ENCODE results near the gene CKAP2L. TPM values are rescaled to one million over a fixed set of nuclear protein-coding genes. Genes with fewer than 3 reads are reported as not detected.
"Not testable (repeated sequence)": the region's sequence is repeated elsewhere in the genome, so short reads cannot be mapped to it uniquely, and the experiment has no call there.

The CKAP2L gene
- total RNA-seq, 2 experiments from 2014 or later = 63.3 to 66.3 TPM

DNA sequence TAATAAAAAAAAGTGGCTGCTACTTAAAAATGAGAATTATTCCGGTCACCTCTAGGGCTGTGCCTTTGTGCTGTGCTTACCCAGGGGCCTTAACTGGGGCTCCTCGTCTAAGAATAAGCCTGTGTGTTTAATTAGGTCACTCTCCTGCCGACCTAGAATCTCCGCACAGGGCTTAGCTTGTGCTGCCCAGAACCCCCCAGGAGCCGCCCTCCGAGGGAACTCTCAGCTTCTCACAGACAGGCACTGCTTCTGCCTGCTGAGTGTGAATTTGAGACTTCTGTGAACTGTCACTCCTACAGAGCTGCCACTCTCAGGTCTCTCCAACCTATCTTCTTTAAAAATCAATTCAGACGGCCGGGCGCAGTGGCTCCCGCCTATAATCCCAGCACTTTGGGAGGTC lies 55.4 kb downstream of the CKAP2L start:
- Mint-ChIP-seq H3K36me3 (ENCODE audit: low read depth) (peaks cover 9% of the 10 kb centered on the region), H3K4me3 (no peak overlapping the region), H3K4me1 (peaks cover 69% of the 10 kb centered on the region), H3K27ac (peak overlapping the region; percentile 37), H3K9me3 (peaks cover 3% of the 10 kb centered on the region), H3K27me3 (peaks cover 3% of the 10 kb centered on the region)
- POLR2A ChIA-PET = interaction anchor here (1.4 to 6.6 kb wide), 3 partner anchors 16 to 63 kb away, joined by 6 to 50 read pairs (median 21); partner anchors contain the start of gene SLC20A1
- CTCF ChIA-PET = interaction anchor here (0.6 to 5.4 kb wide), 6 partner anchors 16 to 109 kb away, joined by 3 to 70 read pairs (median 8); no protein-coding TSS in a partner anchor
- DNase-seq = no peak

DNA sequence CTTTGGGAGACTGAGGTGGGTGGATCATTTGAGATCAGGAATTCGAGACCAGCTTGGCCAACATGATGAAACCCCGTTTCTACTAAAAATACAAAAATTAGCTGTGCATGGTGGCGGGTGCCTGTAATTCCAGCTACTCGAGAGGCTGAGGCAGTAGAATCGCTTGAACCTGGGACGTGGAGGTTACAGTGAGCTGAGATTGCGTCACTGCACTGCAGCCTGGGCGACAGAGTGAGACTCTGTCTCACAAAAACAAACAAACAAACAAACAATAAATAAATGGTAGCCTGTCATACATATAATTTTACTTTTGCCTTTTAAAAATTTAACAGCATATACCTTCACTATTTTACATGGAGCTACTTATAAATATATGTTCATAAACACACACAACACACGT lies 57.5 kb downstream of the CKAP2L start:
- not testable (repeated sequence) for H3K4me3 Mint-ChIP-seq; H3K27me3 Mint-ChIP-seq; H3K36me3 Mint-ChIP-seq (ENCODE audit: low read depth); H3K9me3 Mint-ChIP-seq
- ChIA-PET CTCF (interaction anchor here (1.3 to 5.4 kb wide), 8 partner anchors 16 to 107 kb away, joined by 3 to 70 read pairs (median 9); no protein-coding TSS in a partner anchor), POLR2A (interaction anchor here (0.8 to 6.6 kb wide), 13 partner anchors 15 to 226 kb away, joined by 3 to 50 read pairs (median 7); partner anchors contain the start of genes CKAP2L and SLC20A1)
- H3K4me1 Mint-ChIP-seq = peaks cover 64% of the 10 kb centered on the region
- peak; percentile 14 for DNase-seq
- peak overlapping the region; percentile 52 for H3K27ac Mint-ChIP-seq

DNA sequence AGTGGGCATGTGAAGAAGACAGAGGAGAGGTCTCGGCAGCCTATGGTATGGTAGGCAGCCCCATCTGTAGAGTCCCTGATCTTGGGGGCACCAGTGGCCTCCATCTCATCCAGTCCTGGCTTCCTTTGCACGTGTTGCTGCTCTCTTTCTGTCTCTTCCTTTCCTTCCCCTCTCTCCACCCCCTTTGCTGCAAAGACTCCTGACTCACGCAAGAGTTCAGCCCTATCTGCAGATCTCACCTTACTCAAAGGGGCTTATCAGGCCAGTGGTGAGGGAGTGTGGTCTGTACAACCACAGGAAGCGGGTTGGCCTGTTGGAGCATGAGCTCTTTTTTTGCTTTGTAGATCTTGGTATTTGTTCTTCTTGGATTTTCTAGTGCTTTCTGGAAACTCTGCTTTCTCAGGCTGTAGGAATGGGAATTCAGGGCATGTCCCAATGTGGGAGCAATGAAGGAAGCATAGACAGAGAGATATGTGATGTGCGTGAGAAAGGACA lies 58.2 kb downstream of the CKAP2L start:
- Mint-ChIP-seq H3K36me3 (ENCODE audit: low read depth) (peaks cover 9% of the 10 kb centered on the region), H3K9me3 (peaks cover 3% of the 10 kb centered on the region), H3K4me3 (peak overlapping the region; percentile 55), H3K27ac (peak overlapping the region; percentile 82), H3K4me1 (peaks cover 64% of the 10 kb centered on the region), H3K27me3 (peaks cover 3% of the 10 kb centered on the region)
- ChIA-PET POLR2A (interaction anchor here (0.8 to 6.6 kb wide), 16 partner anchors 14 to 470 kb away, joined by 3 to 50 read pairs (median 6); partner anchors contain the start of genes CKAP2L and SLC20A1), CTCF (interaction anchor here (1.3 to 5.4 kb wide), 7 partner anchors 15 to 106 kb away, joined by 4 to 70 read pairs (median 12); no protein-coding TSS in a partner anchor)
- peak; percentile 93 for DNase-seq

DNA sequence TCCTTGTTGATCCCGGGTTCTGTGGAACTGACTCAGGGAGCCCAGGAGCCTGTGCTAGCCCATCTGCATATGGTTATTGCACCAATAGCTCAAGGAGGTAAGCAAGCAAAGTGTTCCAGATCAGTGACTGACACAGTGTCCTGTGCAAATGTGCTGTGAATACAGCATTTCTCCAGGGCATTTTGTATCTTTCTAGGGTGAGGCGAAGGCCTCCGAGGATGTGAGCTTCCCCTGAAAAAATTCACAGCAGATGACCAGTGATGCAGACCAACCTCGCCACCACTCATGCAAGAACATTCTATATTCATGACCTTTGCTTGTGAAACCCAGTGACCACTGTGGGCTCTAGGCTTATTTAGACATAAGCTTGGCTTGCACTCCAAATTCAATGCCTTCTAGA lies 58.8 kb downstream of the CKAP2L start:
- POLR2A ChIA-PET = interaction anchor here (0.9 to 6.6 kb wide), 11 partner anchors 13 to 470 kb away, joined by 3 to 50 read pairs (median 8); partner anchors contain the start of gene SLC20A1
- peaks cover 9% of the 10 kb centered on the region for H3K36me3 Mint-ChIP-seq (ENCODE audit: low read depth)
- peaks cover 62% of the 10 kb centered on the region for H3K4me1 Mint-ChIP-seq
- no peaks in the 10 kb centered on the region for H3K27me3 Mint-ChIP-seq
- H3K9me3 Mint-ChIP-seq = peaks cover 3% of the 10 kb centered on the region
- H3K27ac Mint-ChIP-seq = peak overlapping the region; percentile 82
- H3K4me3 Mint-ChIP-seq = no peak overlapping the region
- CTCF ChIA-PET = interaction anchor here (1.3 to 5.4 kb wide), 5 partner anchors 14 to 80 kb away, joined by 6 to 70 read pairs (median 35); no protein-coding TSS in a partner anchor
- peak; percentile 15 for DNase-seq

DNA sequence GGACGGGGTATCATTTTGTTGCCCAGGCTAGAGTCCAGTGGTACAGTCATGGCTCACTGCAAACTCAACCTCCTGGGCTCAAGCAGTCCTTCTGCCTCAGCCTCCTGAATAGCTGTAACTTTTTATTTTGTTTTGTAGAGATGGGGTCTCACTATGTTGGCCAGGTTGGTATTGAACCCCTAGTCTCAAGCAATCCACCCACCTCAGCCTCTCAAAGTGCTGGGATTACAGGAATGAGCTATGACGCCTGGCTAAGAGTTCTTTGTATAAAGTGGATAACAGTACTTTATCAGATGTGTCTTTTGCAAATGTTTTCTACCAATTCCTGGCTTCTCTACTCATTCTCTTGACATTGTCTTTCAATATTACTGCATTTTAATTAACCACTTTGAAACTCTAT lies 60.7 kb downstream of the CKAP2L start:
- H3K27me3 Mint-ChIP-seq = peaks cover 3% of the 10 kb centered on the region
- DNase-seq = no peak
- no peak overlapping the region for H3K27ac Mint-ChIP-seq
- H3K4me1 Mint-ChIP-seq = peaks cover 50% of the 10 kb centered on the region
- H3K9me3 Mint-ChIP-seq = peaks cover 3% of the 10 kb centered on the region
- H3K4me3 Mint-ChIP-seq = no peak overlapping the region
- peaks cover 9% of the 10 kb centered on the region for H3K36me3 Mint-ChIP-seq (ENCODE audit: low read depth)
- POLR2A ChIA-PET = interaction anchor here (1.5 to 6.6 kb wide), 2 partner anchors 12 to 58 kb away, joined by 5 to 50 read pairs; partner anchors contain the start of gene SLC20A1
- CTCF ChIA-PET = interaction anchor here (1.2 to 2.5 kb wide), 2 partner anchors 11 to 12 kb away, joined by 3 to 7 read pairs; no protein-coding TSS in a partner anchor

DNA sequence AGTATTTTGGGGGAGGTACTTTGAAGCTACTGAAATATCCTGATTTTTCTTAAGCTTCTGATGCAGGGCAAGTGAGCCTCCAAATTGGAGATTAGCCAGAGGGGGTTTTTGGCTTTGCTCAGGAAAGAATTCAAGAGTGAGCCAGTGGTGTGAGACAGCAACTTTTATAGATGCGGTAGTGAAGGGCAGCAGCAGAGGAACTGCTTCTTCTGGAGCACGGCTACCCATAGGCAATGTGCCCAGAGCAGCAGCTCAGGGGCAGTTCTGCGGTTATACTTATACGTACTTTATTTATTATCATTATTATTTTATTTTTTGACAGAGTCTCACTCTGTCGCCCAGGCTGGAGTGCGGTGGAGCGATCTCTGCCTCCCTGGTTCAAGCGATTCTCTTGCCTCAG lies 63.4 kb downstream of the CKAP2L start:
- no peak overlapping the region for H3K27ac Mint-ChIP-seq
- DNase-seq = no peak
- peaks cover 24% of the 10 kb centered on the region for H3K4me1 Mint-ChIP-seq
- POLR2A ChIA-PET = interaction anchor here (0.9 kb wide), 1 partner anchor 36 kb away, joined by 3 read pairs; no protein-coding TSS in a partner anchor
- peaks cover 3% of the 10 kb centered on the region for H3K9me3 Mint-ChIP-seq
- H3K27me3 Mint-ChIP-seq = peaks cover 5% of the 10 kb centered on the region
- CTCF ChIA-PET = no interaction called here
- no peak overlapping the region for H3K4me3 Mint-ChIP-seq
- H3K36me3 Mint-ChIP-seq (ENCODE audit: low read depth) = peaks cover 7% of the 10 kb centered on the region

DNA sequence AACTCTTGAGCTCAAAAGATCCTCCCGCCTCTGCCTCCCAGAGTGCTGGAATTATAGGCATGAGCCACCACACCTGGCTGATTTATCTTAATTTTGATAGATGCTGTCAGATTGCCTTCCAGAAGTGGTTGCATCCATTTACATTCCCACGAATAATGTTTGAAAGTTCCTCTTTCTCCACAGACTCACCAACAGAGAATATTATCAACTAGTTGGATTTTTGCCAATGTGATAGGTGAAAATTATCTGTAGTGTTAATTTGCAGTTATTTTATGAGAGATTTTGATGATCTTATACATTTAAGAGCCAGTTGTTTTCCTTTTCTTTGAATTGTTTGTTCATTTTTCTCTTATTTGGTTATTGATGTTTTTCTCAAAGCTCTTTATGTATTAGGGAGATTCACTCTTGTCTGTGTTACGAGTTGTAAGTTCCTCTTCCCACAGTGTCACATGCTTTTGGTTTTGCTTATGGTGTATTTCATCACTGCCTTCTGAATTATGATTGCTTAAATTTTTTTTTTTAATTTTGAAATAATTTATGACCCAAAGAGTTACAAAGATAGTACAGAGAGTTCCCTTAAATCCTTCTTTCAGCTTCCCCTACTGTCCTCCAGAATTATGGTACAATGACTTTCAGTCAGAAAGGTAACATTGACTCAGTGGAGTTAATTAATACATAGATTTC lies 64.3 kb downstream of the CKAP2L start:
- Mint-ChIP-seq H3K27ac (no peak overlapping the region), H3K36me3 (ENCODE audit: low read depth) (peaks cover 3% of the 10 kb centered on the region), H3K9me3 (peaks cover 3% of the 10 kb centered on the region), H3K4me1 (peaks cover 15% of the 10 kb centered on the region), H3K4me3 (no peak overlapping the region), H3K27me3 (peaks cover 5% of the 10 kb centered on the region)
- CTCF ChIA-PET = interaction anchor here (1.4 to 1.5 kb wide), 2 partner anchors 75 to 100 kb away, joined by 3 to 4 read pairs; no protein-coding TSS in a partner anchor
- DNase-seq = no peak
- POLR2A ChIA-PET = interaction anchor here (1.6 kb wide), 2 partner anchors 76 to 116 kb away, joined by 3 to 5 read pairs; partner anchors contain the start of gene CHCHD5

DNA sequence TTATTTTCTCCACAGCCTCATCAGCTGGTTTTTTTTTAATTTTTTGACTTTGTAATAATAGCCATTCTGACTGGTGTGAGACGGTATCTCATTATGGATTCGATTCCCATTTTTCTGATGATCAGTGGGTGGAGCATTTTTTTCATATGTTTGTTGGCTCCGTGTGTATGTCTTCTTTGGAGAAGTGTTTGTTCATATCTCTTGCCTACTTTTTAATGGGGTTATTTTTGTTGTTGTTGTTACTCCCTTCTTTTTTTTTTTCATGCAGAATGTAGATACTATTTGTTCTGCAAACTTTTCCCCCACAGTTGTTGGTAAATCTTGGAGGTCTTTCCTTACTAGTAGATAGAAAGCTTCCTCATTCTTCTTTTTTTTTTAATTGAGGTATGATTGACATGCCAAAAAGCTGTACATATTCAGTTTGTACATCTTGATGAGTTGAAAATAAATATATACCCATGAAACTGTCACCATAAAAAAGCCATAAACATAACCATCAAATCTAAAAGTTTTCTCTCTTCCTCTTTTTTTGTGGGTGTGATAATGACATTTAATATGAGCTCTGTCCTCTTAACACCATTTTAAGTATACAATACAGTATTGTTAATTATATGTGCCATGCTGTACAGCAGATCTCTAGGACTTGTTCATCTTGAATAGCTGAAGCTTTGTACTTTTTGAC lies 65.4 kb downstream of the CKAP2L start:
- Mint-ChIP-seq H3K9me3 (no peaks in the 10 kb centered on the region), H3K27me3 (peaks cover 5% of the 10 kb centered on the region), H3K4me3 (no peak overlapping the region), H3K27ac (no peak overlapping the region), H3K4me1 (peaks cover 13% of the 10 kb centered on the region), H3K36me3 (ENCODE audit: low read depth) (no peaks in the 10 kb centered on the region)
- ChIA-PET POLR2A (interaction anchor here (1.6 kb wide), 2 partner anchors 75 to 115 kb away, joined by 3 to 5 read pairs; partner anchors contain the start of gene CHCHD5), CTCF (interaction anchor here (1.4 to 1.5 kb wide), 2 partner anchors 74 to 99 kb away, joined by 3 to 4 read pairs; no protein-coding TSS in a partner anchor)
- no peak for DNase-seq

DNA sequence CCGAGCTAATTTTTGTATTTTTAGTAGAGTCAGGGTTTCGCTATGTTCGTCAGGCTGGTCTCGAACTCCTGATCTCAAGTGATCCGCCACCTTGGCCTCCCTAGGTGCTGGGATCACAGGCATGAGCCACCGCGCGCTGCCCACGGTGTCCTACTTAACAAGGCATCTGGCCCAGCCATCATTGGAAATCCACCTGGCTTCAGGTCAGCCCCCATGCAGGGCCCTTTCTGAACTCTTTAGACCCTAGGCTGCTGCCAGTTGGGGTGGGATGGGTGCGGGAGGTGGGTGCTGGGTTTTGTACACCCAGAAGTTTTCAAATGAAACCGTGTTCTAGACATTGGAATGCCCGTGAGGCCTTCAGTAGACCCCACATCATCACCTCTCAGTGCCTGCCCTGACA lies 70.2 kb downstream of the CKAP2L start:
- Mint-ChIP-seq H3K9me3 (no peaks in the 10 kb centered on the region), H3K36me3 (ENCODE audit: low read depth) (no peaks in the 10 kb centered on the region), H3K27me3 (peaks cover 5% of the 10 kb centered on the region), H3K27ac (no peak overlapping the region), H3K4me3 (no peak overlapping the region), H3K4me1 (peaks cover 36% of the 10 kb centered on the region)
- POLR2A ChIA-PET = interaction anchor here (4.0 kb wide), 1 partner anchor 12 kb away, joined by 50 read pairs; no protein-coding TSS in a partner anchor
- DNase-seq = no peak
- CTCF ChIA-PET = interaction anchor here (11.2 kb wide), 1 partner anchor 65 kb away, joined by 172 read pairs; no protein-coding TSS in a partner anchor

DNA sequence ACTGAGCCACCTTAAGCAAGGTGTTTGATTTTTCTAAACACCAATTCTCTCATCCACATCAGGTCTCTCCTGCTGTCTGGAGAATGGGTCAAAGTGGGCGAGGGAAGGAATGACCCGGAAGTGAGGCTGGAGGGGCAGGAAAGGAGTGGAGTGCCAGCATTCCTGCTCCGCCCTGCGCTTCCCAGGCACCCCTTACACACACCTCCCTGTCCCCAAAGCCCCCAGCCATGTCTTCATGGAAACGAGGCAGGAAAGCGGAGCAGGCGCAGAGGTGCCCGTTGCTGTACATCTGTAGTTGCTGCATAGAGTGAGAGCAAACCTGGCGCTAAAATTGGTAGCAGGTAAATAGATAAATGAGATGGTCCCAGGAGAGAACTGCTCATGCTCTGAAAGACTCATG lies 70.8 kb downstream of the CKAP2L start:
- Mint-ChIP-seq H3K9me3 (no peaks in the 10 kb centered on the region), H3K27me3 (peaks cover under 1% of the 10 kb centered on the region), H3K36me3 (ENCODE audit: low read depth) (no peaks in the 10 kb centered on the region), H3K4me1 (peaks cover 36% of the 10 kb centered on the region), H3K4me3 (no peak overlapping the region), H3K27ac (peak overlapping the region; percentile 90)
- DNase-seq = no peak
- ChIA-PET POLR2A (interaction anchor here (1.5 to 4.0 kb wide), 6 partner anchors 12 to 93 kb away, joined by 6 to 50 read pairs (median 26); partner anchors contain the start of gene SLC20A1), CTCF (interaction anchor here (1.5 to 11.2 kb wide), 5 partner anchors 10 to 110 kb away, joined by 3 to 172 read pairs (median 30); no protein-coding TSS in a partner anchor)

DNA sequence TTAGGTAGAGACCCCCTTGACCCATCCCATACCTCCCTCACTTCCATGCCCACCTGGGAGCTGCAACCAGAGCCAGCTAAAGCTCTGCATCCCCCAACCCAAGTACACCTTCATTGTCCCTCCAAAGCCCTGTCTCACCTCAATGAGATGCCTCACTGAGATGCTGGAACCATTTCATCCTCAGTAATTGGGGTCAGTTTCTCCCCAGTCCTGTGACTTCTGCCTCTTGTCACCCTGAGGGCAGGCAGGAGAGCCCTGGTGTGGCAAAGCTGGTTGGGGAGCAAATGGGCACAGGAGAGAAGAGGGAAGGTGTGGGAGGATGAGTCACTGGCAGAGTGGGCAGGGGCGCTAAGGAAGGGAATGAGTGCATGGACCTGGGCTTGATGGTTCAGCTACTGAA lies 71.5 kb downstream of the CKAP2L start:
- peak; percentile 22 for DNase-seq
- Mint-ChIP-seq H3K4me3 (peak overlapping the region; percentile 17), H3K27ac (peak overlapping the region; percentile 90), H3K36me3 (ENCODE audit: low read depth) (no peaks in the 10 kb centered on the region), H3K9me3 (no peaks in the 10 kb centered on the region), H3K4me1 (peaks cover 36% of the 10 kb centered on the region), H3K27me3 (no peaks in the 10 kb centered on the region)
- CTCF ChIA-PET = interaction anchor here (0.6 to 11.2 kb wide), 17 partner anchors 9 to 212 kb away, joined by 3 to 172 read pairs (median 9); partner anchors contain the start of gene CHCHD5
- POLR2A ChIA-PET = interaction anchor here (0.9 to 4.0 kb wide), 17 partner anchors 9 to 212 kb away, joined by 3 to 50 read pairs (median 7); partner anchors contain the start of genes CHCHD5 and SLC20A1

DNA sequence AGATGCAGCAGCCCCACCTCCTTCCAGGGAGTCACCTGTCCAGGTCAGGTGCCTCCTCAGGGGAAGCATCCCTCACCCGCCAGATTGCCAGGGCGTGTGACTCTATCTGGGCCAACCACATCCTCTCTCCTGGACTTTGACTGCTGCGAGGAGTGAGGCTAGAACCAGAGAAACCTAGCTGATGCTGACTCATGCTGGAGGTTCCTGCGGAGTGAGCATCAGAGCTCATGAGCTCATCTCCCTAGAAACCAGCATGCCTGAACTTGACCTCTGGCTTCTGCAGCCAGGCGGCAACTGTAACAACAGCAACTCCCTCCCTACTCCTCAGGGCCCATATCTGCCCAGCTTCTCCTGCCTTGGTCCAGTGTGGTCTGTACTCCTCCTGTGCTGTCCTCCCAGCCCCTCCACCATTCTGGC lies 71.9 kb downstream of the CKAP2L start:
- Mint-ChIP-seq H3K4me1 (peaks cover 36% of the 10 kb centered on the region), H3K27me3 (no peaks in the 10 kb centered on the region), H3K4me3 (peak overlapping the region; percentile 17)

More for the DNA sequence above, 71.9 kb downstream of the CKAP2L start:
- no peaks in the 10 kb centered on the region for H3K9me3 Mint-ChIP-seq
- peak; percentile 86 for DNase-seq
- ChIA-PET CTCF (interaction anchor here (0.6 to 11.2 kb wide), 17 partner anchors 9 to 212 kb away, joined by 3 to 172 read pairs (median 9); partner anchors contain the start of gene CHCHD5), POLR2A (interaction anchor here (0.7 to 4.0 kb wide), 20 partner anchors 9 to 211 kb away, joined by 3 to 50 read pairs (median 6); partner anchors contain the start of genes CHCHD5 and SLC20A1)
- H3K27ac Mint-ChIP-seq = peak overlapping the region; percentile 90
- H3K36me3 Mint-ChIP-seq (ENCODE audit: low read depth) = no peaks in the 10 kb centered on the region
